Stomach (tissue), 4 donors: ENCODE data around the gene MAGEA4.

ENCODE experiments used
- EP300 ChIP-seq: sonication (generic); formaldehyde crosslinking; IDR thresholded peaks from one replicate; pipeline ENCODE4 v1.6.1; 2017; ENCODE audit warnings: antibody characterized with exemption
- POLR2A ChIP-seq, 4 donors: fragments of 450-650 bp; IDR thresholded peaks; one replicate each; pipeline ENCODE4 v1.6.1; 2016; ENCODE audit warnings: antibody characterized with exemption in 4 of 4, control low read depth in 2 of 4, mild to moderate bottlenecking in 1 of 4, moderate library complexity in 1 of 4
- POLR2AphosphoS5 ChIP-seq, 3 donors: sonication (generic); formaldehyde crosslinking; IDR thresholded peaks; one replicate each; pipeline ENCODE4 v1.6.1; 2016; ENCODE audit warnings: antibody characterized with exemption in 3 of 3
- TF ChIP-seq, protein P1 (sequence below), 7 experiments: fragments of 450-650 bp in 4 of 7; fragments of 200-600 bp in 3 of 7; sonication (generic) in 3 of 7; IDR thresholded peaks; one replicate each; pipeline ENCODE4 v1.5.1; 2016 to 2019; ENCODE audit warnings: antibody characterized with exemption in 7 of 7, control low read depth in 2 of 7, mild to moderate bottlenecking in 1 of 7

DNA sequence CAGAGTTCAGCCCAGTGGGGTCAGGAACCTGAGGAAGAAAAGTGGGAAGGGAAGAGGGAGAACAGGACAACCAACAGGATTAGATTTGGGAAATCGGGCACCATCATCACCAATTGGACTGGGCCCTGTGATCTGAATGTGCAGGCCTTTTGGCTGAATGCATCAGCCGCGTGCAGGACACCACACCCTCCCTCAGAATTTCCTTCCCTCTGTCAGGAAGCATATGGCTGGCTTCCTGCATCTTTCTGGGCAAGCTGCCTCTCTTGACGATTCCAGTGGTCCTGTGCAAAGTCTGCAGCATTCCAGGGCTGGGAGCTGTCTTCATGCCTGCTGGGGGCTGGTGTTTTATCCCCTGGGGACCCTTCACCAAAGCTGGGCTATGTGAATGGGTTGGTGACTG, 16.4 kb downstream of the MAGEA4 start:
- TF ChIP-seq, protein P1, sequence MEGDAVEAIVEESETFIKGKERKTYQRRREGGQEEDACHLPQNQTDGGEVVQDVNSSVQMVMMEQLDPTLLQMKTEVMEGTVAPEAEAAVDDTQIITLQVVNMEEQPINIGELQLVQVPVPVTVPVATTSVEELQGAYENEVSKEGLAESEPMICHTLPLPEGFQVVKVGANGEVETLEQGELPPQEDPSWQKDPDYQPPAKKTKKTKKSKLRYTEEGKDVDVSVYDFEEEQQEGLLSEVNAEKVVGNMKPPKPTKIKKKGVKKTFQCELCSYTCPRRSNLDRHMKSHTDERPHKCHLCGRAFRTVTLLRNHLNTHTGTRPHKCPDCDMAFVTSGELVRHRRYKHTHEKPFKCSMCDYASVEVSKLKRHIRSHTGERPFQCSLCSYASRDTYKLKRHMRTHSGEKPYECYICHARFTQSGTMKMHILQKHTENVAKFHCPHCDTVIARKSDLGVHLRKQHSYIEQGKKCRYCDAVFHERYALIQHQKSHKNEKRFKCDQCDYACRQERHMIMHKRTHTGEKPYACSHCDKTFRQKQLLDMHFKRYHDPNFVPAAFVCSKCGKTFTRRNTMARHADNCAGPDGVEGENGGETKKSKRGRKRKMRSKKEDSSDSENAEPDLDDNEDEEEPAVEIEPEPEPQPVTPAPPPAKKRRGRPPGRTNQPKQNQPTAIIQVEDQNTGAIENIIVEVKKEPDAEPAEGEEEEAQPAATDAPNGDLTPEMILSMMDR (IDR thresholded peaks at IDR 0.05): no peak
- TF ChIP-seq POLR2A (IDR thresholded peaks at IDR 0.05): no peak
- no peak for TF ChIP-seq POLR2AphosphoS5 (IDR thresholded peaks at IDR 0.05)
- no peak for TF ChIP-seq EP300
